SU-DHL-6 (cell line): Measurements from ENCODE around the gene RNF212.

Experiments
- EZH2phosphoT487 ChIP-seq: fragments of 200-600 bp; sonication (generic), shearing (Covaris generic); conservative IDR thresholded peaks from 2 replicates; pipeline ENCODE4 v1.6.1; 2018; ENCODE audit warnings: mild to moderate bottlenecking, antibody characterized with exemption, low read length, moderate library complexity, mixed read lengths
- TF ChIP-seq, protein P1 (sequence below): fragments of 200-600 bp; sonication (generic); IDR thresholded peaks from one replicate; pipeline ENCODE4 v1.5.1; 2017; ENCODE audit warnings: antibody characterized with exemption, mild to moderate bottlenecking, low read length, moderate library complexity; ENCODE audit not compliant: insufficient read depth, poor library complexity, severe bottlenecking

DNA sequence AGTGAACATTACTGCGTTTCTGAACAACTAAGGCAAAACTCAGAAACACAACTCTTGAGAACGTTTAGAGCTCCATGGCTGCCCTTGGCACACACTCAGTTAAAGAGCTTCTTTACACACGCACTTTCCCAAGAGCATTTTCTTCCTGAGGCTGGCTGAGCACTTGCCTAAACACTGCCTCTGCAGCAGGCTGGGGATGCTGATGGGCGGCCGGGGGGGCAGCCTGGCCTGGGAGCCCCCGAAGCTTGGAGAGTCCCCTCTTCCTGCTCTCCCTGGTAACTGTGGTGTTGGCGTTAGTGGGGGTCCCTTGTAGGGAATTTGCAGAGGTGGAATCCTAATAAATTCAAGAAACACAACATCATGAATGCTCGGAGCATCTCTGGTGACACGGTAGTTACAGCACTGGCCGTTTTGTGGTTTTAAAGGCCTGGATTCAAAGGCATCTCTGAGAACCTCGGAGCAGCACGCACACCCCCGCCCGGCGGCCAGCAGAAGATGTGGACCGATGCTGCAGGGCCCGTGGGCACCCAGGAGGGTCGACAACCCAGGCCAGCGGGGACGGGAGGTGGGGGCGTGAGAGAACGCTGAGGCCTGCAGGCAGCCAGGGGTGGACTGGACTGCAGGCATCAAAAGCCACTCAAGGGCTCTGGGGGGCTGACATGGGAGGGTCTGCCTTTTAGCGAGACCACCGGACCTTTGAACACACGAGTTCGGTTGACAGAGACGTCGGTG, 56.5 kb downstream of the RNF212 start:
- TF ChIP-seq, protein P1, sequence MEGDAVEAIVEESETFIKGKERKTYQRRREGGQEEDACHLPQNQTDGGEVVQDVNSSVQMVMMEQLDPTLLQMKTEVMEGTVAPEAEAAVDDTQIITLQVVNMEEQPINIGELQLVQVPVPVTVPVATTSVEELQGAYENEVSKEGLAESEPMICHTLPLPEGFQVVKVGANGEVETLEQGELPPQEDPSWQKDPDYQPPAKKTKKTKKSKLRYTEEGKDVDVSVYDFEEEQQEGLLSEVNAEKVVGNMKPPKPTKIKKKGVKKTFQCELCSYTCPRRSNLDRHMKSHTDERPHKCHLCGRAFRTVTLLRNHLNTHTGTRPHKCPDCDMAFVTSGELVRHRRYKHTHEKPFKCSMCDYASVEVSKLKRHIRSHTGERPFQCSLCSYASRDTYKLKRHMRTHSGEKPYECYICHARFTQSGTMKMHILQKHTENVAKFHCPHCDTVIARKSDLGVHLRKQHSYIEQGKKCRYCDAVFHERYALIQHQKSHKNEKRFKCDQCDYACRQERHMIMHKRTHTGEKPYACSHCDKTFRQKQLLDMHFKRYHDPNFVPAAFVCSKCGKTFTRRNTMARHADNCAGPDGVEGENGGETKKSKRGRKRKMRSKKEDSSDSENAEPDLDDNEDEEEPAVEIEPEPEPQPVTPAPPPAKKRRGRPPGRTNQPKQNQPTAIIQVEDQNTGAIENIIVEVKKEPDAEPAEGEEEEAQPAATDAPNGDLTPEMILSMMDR: no peak
- no peak for TF ChIP-seq EZH2phosphoT487
